C4-2B (cell line): ENCODE data around the gene DDAH2.
A peak's percentile ranks its signal among the peaks of the same experiment; 100 is the strongest.

ENCODE experiments used
- H3K27ac ChIP-seq: fragments of 450-650 bp; 2 replicates; pipeline ENCODE4 v1.5.1; 2017
- ZFX ChIP-seq: fragments of 450-650 bp; IDR thresholded peaks from 2 replicates; pipeline ENCODE4 v1.6.1; 2017
- TF ChIP-seq, protein P1 (sequence below): fragments of 450-650 bp; conservative IDR thresholded peaks from 2 replicates; pipeline ENCODE4 v1.5.1; 2017; ENCODE audit warnings: mild to moderate bottlenecking

Gene DDAH2

DNA sequence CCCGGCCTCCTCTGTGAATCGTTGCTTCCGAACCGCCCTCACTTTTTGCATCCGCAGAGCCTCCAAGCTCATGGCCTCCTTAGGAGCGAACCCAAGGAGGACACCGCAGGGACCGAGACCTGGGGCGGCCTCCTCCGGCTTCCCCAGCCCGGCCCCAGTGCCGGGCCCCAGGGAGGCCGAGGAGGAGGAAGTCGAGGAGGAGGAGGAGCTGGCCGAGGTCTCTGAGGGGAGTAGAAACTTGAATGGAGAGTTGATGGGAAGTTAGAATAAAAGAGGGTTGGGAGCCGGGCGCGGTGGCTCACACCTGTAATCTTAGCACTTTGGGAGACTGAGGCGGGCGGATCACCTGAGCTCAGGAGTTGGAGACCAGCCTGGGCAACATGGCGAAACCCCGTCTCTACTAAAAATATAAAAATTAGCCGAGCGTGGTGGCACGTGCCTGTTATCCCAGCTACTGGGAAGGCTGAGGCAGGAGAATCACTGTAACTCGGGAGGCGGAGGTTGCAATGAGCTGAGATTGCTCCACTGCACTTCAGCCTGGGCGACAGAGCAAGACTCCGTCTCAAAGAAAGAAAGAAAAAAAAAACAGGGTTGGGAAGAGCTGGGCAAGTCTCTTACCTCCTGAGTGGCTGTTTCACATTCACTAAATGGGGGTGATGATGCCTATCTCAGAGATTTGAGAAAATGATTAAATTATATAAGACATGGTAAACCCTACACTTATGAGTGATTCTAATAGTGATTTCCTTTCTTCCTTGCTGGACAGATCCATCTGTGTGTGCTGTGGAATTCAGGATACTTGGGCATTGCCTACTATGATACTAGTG lies 11.5 kb upstream of the DDAH2 start:
- TF ChIP-seq ZFX, result no peak; the same call in 1 of the 2 replicates
- TF ChIP-seq, protein P1, sequence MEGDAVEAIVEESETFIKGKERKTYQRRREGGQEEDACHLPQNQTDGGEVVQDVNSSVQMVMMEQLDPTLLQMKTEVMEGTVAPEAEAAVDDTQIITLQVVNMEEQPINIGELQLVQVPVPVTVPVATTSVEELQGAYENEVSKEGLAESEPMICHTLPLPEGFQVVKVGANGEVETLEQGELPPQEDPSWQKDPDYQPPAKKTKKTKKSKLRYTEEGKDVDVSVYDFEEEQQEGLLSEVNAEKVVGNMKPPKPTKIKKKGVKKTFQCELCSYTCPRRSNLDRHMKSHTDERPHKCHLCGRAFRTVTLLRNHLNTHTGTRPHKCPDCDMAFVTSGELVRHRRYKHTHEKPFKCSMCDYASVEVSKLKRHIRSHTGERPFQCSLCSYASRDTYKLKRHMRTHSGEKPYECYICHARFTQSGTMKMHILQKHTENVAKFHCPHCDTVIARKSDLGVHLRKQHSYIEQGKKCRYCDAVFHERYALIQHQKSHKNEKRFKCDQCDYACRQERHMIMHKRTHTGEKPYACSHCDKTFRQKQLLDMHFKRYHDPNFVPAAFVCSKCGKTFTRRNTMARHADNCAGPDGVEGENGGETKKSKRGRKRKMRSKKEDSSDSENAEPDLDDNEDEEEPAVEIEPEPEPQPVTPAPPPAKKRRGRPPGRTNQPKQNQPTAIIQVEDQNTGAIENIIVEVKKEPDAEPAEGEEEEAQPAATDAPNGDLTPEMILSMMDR, result no peak
- peak overlapping the region; percentile 95 for H3K27ac ChIP-seq

DNA sequence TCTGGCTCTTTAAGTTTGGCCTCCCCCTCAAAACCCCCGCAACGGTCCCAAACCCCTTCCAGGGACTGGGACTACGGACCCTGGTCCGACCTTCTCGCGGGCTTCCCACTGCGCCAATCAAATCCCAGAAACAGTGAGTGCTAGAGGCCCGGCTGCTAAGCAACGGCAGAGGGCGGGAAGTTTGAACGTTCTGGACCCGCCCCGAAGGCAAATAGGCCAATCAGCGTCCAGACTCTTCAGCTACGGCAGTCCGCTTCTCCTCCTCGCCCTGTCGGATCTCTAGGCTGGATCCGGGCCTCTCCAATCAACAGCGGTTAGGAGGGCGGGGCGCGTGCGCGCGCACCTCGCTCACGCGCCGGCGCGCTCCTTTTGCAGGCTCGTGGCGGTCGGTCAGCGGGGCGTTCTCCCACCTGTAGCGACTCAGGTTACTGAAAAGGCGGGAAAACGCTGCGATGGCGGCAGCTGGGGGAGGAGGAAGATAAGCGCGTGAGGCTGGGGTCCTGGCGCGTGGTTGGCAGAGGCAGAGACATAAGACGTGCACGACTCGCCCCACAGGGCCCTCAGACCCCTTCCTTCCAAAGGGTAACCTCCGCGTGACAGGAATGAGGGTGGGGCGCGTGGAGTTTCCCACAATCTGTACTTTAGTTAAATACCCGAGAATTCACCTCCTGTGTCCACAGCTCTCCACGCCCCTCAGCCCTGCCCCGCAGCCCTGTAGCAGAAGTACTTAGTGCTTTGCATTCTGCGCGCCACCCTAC lies 10.7 kb upstream of the DDAH2 start, which contains the start of gene MSH5:
MSH5 (plus strand) TSS at position 367 of the 758 bp plus-strand sequence. CDS start 462 bp downstream, outside the sequence.
- peak within 1 kb of the TSS; percentile 95 for H3K27ac ChIP-seq

DNA sequence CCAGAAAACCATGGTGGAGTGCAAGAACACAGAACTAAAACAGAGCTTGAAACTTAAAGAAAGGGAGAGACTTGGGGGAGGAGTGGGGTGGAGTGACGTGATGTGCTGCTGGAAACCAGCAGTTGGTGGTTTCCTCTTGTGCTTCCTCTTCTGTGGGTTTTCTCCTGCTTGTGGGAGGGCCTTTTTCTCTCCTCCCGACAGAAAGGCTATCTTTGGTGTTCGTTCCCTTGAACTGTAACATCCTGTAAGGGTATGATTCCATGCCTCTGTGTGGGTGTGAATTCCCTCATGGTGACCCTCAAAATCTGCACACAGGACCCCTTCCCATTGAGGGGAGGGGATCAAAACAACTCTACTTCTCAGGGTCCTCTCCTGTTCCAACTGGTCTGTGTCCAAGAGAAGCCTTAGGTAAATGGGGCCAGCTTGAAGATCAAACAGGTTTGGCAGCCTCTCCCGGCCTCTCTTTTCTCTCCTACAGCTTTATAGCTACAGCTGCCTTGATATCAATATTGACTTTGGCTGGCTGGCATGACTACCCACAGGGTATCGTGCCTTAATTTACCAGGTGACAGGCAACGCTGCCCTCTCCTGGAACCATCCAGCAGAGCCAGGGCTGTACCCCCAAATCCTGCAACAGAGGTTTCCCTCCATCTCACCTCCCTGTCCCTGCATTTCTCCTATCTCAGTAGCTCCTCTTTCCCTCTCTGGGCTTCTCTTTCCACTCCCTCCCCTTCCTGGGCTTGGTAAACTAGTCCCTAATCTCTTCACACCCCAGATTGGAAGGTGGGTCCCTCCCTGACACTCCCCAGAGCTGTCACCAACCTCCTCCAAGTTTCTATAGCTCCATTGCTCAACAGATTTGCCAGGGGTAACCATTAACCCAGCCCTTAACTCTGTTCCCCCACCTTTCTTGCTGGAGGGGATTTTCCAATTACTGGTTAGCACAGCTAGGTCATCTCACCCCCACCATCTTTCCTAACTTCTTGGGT lies 9.2 kb upstream of the DDAH2 start:
- peak overlapping the region; percentile 95 for H3K27ac ChIP-seq
- TF ChIP-seq, protein P1, result peak; percentile 54
- no peak for TF ChIP-seq ZFX

More for the DNA sequence above, 10.7 kb upstream of the DDAH2 start, which contains the start of gene MSH5:
- peak; percentile 54; the same call in 1 of the 2 replicates for TF ChIP-seq ZFX
- TF ChIP-seq, protein P1, result no peak

DNA sequence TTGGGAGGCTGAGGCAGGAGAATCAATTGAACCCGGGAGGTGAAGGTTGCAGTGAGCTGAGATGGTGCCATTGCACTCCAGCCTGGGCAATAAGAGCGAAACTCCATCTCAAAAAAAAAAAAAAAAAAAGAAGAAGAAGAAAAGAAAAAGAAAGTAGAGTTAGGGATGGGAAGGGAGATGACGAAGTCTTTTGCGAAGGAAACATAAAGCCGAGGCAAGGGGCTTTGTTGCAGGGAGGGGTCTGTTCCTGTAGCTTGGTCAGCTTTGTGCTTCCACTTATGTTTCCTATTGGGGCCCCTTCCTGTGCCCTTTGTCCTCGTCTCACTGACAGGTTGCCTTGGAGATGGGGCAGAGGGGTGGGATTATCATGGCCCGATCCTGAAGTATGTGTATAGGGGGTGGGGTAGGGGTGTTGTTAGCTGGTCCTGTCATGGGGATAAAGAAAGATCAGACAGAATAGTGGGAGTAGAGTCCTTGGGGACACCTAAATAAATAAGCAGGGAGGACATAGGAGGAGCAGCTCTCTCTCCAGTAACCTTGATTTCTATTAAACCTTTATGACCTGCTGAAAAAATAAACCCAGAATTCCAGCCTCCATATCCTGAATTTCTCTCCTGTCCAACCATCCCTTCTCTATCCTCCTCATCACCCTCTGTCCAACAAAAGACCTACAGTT lies 8.4 kb upstream of the DDAH2 start:
- peak overlapping the region; percentile 95 for H3K27ac ChIP-seq
- TF ChIP-seq, protein P1, result no peak
- TF ChIP-seq ZFX, result no peak

DNA sequence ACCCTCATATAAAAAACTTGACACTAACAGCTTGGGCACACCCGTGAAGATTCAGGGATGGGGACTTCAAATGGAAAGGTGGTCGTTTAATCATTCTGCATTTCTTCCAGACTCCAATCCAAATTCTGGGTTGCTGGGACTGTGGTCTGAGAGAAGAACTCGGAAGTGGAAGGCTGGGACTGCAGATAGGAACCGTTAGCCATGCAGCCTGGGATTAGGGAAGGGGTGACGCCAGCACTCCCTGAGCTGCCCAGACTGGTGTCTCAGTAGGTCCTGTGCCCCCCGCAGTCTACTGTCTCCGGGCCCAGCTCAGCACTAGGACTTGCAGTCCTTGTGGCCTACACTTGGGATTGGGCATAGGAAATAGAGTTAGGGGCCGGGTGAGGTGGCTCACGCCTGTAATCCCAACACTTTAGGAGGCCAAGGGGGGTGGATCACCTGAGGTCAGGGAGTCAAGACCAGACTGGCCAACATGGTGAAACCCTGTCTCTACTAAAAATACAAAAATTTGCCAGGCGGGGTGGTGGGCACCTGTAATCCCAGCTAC lies 7.7 kb upstream of the DDAH2 start:
- peak overlapping the region; percentile 95 for H3K27ac ChIP-seq

More for the DNA sequence above, 7.7 kb upstream of the DDAH2 start:
- TF ChIP-seq ZFX, result no peak
- TF ChIP-seq, protein P1, result no peak
